Type B pancreatic cell (in vitro differentiated cells): ENCODE data around the gene XYLT2. TPM values are rescaled to one million over a fixed set of nuclear protein-coding genes. Genes with fewer than 3 reads are reported as not detected.

Experiments
- DNase-seq: peaks from one replicate; pipeline ENCODE4 v3.0.0; 2021; ENCODE audit warnings: mixed read lengths; ENCODE audit not compliant: unreplicated experiment; ENCODE audit errors: extremely low spot score
- H3K27ac Mint-ChIP-seq: 2 replicates; pipeline ENCODE4 v1.8.0; 2021; ENCODE audit warnings: mild to moderate bottlenecking, mixed read lengths
- H3K27me3 Mint-ChIP-seq: 2 replicates; pipeline ENCODE4 v1.8.0; 2021; ENCODE audit warnings: mixed read lengths
- H3K36me3 Mint-ChIP-seq: 2 replicates; pipeline ENCODE4 v1.8.0; 2021; ENCODE audit warnings: mixed read lengths
- H3K4me1 Mint-ChIP-seq: one replicate; pipeline ENCODE4 v1.8.0; 2021; ENCODE audit warnings: mixed read lengths; ENCODE audit not compliant: unreplicated experiment
- H3K4me3 Mint-ChIP-seq: 2 replicates; pipeline ENCODE4 v1.8.0; 2021; ENCODE audit warnings: mild to moderate bottlenecking, mixed read lengths
- H3K9me3 Mint-ChIP-seq: 2 replicates; pipeline ENCODE4 v1.8.0; 2021; ENCODE audit warnings: mixed read lengths
- total RNA-seq: library from RNA; stranded (reverse); gene quantifications from 2 replicates; pipeline ENCODE4 v1.2.1, GENCODE V29; 2021; ENCODE audit warnings: low replicate concordance
- TF ChIP-seq, protein P1 (sequence below): fragments of 200-600 bp; sonication (generic); conservative IDR thresholded peaks from 2 replicates; pipeline ENCODE4 v1.5.0; 2021; ENCODE audit warnings: antibody characterized with exemption, mild to moderate bottlenecking

Gene XYLT2
- total RNA-seq, 1 donor from 2014 or later, result 38.8 TPM

DNA sequence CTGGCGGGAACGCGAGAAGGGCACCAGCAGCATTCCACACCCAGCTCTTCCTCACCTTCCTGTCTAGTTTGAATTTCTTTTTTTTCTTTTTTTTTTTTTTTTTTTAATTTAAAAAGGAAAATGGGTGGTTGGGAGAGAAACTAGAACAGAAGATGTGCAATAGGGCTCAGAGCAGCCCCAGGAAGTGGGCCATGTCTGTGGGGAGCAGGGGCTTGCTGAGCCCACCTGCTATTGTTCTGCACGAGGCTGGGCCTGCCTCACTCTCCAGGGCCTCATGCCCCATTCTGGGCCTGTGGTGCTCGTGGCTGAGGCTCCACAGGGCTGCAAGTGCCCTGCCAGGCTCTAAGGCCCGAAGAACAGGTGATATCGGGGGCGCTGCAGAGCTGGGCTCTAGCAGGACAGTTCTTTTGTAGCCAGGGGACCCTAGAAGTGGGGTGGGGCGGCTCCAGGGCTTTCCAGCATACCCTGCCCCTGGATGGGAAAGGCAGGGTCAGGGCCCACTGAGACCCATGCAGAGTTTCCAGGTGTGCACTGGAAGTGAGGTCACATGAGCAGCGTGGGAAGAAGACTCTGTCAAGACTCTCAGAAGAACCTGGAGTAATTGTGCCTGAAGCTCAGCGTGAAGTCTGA lies 14.7 kb downstream of the XYLT2 start:
- TF ChIP-seq, protein P1, sequence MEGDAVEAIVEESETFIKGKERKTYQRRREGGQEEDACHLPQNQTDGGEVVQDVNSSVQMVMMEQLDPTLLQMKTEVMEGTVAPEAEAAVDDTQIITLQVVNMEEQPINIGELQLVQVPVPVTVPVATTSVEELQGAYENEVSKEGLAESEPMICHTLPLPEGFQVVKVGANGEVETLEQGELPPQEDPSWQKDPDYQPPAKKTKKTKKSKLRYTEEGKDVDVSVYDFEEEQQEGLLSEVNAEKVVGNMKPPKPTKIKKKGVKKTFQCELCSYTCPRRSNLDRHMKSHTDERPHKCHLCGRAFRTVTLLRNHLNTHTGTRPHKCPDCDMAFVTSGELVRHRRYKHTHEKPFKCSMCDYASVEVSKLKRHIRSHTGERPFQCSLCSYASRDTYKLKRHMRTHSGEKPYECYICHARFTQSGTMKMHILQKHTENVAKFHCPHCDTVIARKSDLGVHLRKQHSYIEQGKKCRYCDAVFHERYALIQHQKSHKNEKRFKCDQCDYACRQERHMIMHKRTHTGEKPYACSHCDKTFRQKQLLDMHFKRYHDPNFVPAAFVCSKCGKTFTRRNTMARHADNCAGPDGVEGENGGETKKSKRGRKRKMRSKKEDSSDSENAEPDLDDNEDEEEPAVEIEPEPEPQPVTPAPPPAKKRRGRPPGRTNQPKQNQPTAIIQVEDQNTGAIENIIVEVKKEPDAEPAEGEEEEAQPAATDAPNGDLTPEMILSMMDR, result no peak
- Mint-ChIP-seq H3K27ac (no peak overlapping the region), H3K27me3 (no peaks in the 10 kb centered on the region), H3K4me1 (peaks cover 28% of the 10 kb centered on the region), H3K9me3 (no peaks in the 10 kb centered on the region), H3K4me3 (no peak overlapping the region), H3K36me3 (no peaks in the 10 kb centered on the region)
- DNase-seq, result no peak

DNA sequence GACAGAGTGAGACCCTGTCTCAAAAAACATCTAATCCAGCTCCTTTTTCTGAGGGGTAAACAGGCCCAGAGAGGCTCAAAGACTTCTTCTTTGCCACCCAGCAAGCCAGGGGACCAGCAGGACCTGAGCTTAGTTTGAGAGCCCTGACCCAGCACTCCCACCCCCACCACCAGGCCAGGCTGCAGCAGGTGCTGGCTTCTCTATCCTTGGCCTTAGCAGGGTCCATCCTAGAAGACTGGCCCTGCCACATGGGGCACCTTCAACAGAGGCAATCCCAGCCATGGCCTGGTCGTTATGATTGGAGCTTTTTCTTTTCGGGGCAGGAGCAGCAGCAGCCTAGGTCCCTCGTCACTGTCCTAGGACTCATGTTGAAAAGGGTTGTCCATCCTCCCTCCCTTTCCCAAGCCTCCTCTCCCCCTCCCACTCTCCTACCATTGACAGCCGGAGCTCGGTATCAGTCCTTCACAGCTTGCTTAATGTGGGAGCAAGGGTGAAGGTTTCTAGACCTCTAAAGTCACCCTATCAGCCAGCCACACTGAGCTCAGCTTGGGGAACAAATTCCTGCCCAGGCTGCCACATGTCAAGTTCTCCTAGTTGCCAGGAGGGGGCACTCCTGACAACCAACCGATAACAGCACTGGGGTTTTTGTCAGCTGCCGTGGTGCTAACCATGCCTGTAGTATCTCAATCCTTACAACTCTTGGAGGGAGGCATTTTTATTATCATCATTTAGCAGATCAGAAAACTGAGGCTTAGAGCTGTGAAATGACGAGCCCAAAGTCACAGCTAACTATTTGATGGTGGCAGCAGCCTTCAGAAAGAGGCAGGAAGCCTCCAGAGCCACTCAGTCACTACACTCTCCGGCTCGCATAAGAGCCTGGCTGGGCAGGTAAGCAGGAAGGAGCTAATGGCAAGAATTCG lies 15.9 kb downstream of the XYLT2 start:
- Mint-ChIP-seq H3K4me1 (peaks cover 30% of the 10 kb centered on the region), H3K4me3 (peak overlapping the region; percentile 9), H3K27ac (peak overlapping the region; percentile 62), H3K36me3 (no peaks in the 10 kb centered on the region), H3K9me3 (no peaks in the 10 kb centered on the region), H3K27me3 (no peaks in the 10 kb centered on the region)
- DNase-seq, result no peak
- TF ChIP-seq, protein P1, result peak; percentile 85

DNA sequence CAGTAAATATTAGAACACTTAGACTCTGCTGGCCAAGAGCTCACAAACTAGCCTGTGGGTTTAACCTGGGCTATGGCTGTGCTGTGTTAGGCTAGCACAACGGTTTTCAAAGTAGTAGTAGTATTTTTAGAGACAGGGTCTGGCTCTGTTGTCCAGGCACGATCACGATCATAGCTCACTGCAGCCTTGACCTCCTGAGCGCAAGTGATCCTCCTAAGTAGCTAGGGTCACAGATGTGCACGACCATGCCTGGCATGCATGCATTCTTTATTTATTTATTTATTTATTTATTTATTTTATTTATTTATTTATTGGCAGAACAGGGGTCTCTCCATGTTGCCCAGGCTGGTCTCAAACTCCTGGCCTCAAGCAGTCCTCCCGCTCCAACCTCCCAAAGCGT lies 16.7 kb downstream of the XYLT2 start:
- H3K4me3 Mint-ChIP-seq, result no peak overlapping the region
- TF ChIP-seq, protein P1, result no peak
- H3K27me3 Mint-ChIP-seq, result no peaks in the 10 kb centered on the region
- no peaks in the 10 kb centered on the region for H3K9me3 Mint-ChIP-seq
- no peak for DNase-seq
- peak overlapping the region; percentile 62 for H3K27ac Mint-ChIP-seq
- no peaks in the 10 kb centered on the region for H3K36me3 Mint-ChIP-seq
- H3K4me1 Mint-ChIP-seq, result peaks cover 30% of the 10 kb centered on the region

DNA sequence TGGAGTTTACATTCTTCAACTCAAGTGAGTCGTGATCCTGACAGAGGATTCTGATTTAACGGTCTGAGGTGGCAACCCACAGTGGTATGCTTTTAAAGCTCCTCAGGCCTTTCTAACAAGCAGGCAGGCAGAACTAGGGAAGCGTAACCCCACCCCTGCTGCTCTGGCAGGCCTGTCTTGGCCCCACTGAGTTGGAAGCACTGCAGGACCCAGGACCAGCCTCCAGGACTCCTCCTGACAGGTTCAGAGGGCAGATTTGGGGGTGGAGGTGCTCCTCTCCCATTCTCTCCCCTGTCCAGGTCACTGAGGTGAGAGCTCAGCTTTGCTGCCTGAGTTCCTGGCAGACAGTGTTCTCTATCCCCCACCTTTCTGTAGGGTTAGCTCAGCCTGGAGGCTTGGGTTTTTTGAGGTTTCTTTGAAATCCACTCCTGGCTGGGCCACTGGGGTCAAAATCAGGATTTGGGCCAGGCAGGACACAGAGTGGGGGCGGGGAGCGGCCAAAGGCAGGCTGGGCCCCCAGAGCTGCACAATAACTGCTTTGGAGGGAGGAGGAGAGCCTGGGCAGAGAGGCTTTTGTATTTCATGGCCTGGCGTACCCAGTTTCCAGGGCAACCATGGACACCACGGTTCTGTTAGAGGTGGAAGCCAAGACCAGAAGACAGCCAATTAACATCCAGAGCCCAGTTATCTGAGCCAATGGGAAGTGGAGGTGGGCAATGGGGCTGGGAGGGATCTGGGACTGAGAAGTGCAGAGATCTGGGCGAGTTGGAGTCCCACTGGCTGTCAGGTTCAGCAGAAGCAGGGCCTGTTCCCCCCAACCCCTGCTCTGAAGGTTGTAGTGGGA lies 17.5 kb downstream of the XYLT2 start:
- DNase-seq, result no peak
- Mint-ChIP-seq H3K27ac (peak overlapping the region; percentile 50), H3K4me1 (peaks cover 30% of the 10 kb centered on the region), H3K27me3 (no peaks in the 10 kb centered on the region), H3K4me3 (peak overlapping the region; percentile 28), H3K9me3 (no peaks in the 10 kb centered on the region), H3K36me3 (no peaks in the 10 kb centered on the region)
- TF ChIP-seq, protein P1, result no peak

DNA sequence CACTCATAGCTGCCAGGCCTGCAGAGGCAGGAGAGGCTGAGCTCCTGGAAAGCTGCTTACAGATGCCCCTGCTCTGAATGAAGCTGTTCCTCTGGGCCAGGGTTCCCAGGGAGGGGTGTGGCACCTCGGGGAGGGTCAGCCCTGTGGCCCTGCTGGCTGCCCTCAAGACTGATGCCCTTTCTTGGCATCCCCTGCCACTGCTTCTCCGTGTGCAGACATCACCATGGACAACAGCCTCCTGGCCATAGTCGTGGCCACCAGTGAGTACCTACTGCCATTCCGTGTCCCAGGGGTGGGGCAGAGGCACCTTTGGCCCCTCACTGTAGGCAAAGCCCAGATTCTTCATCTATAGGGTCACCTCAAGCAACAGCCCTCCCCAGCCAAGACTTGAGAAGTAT lies 18.1 kb downstream of the XYLT2 start:
- DNase-seq, result no peak
- TF ChIP-seq, protein P1, result no peak
- Mint-ChIP-seq H3K27me3 (no peaks in the 10 kb centered on the region), H3K9me3 (no peaks in the 10 kb centered on the region), H3K36me3 (no peaks in the 10 kb centered on the region), H3K27ac (peak overlapping the region; percentile 50), H3K4me1 (peaks cover 30% of the 10 kb centered on the region), H3K4me3 (peak overlapping the region; percentile 28)
